Transverse colon (tissue), 4 donors: ENCODE data around the gene RTTN. TPM values are rescaled to one million over a fixed set of nuclear protein-coding genes. Genes with fewer than 3 reads are reported as not detected.
"Not testable (repeated sequence)": the region's sequence is repeated elsewhere in the genome, so short reads cannot be mapped to it uniquely, and the experiment has no call there.

Experiments
- DNase-seq: peaks from one replicate; pipeline ENCODE4 v3.0.0-alpha.2; 2019
- H3K27ac ChIP-seq, 4 donors: fragments of 200-600 bp; sonication (generic); 2 replicates each; pipeline ENCODE4 v1.5.1; 2016 to 2018; ENCODE audit warnings: inconsistent platforms in 4 of 4
- H3K27me3 ChIP-seq: fragments of 200-600 bp; sonication (generic); 2 replicates; pipeline ENCODE4 v1.5.1; 2017; ENCODE audit warnings: inconsistent platforms
- H3K36me3 ChIP-seq, 4 donors: fragments of 200-600 bp; sonication (generic); 2 replicates each; pipeline ENCODE4 v1.5.1; 2017 to 2019; ENCODE audit warnings: inconsistent platforms in 4 of 4
- H3K4me1 ChIP-seq, 4 donors: fragments of 200-600 bp; sonication (generic); 2 replicates each; pipeline ENCODE4 v1.5.1; 2017 to 2020; ENCODE audit warnings: inconsistent platforms in 4 of 4
- H3K4me3 ChIP-seq, 4 donors: fragments of 200-600 bp; sonication (generic); 1 replicate in 1 of 4; 2 replicates in 3 of 4; pipeline versions ENCODE4 v1.5.1 to v1.6.1; 2017 to 2019; ENCODE audit warnings: inconsistent platforms in 4 of 4
- H3K9me3 ChIP-seq, 2 donors: fragments of 200-600 bp; sonication (generic); 2 replicates each; pipeline ENCODE4 v1.5.1; 2017 to 2019; ENCODE audit warnings: inconsistent platforms in 2 of 2
- EP300 ChIP-seq: sonication (generic); formaldehyde crosslinking; IDR thresholded peaks from one replicate; pipeline ENCODE4 v1.6.1; 2017; ENCODE audit warnings: antibody characterized with exemption, low read depth
- POLR2A ChIP-seq: fragments of 450-650 bp; IDR thresholded peaks from one replicate; pipeline ENCODE4 v1.6.1; 2016; ENCODE audit warnings: antibody characterized with exemption, mild to moderate bottlenecking, moderate library complexity
- POLR2AphosphoS5 ChIP-seq, 3 donors: sonication (generic); formaldehyde crosslinking; IDR thresholded peaks; one replicate each; pipeline ENCODE4 v1.6.1; 2016; ENCODE audit warnings: antibody characterized with exemption in 3 of 3
- WGBS, 2 donors: methylation state at CpG; one replicate each; pipeline ENCODE4 v1.1.5; 2018; ENCODE audit warnings: low coverage in 1 of 2; 5-methylcytosine and 5-hydroxymethylcytosine counted together
- in situ Hi-C, 4 donors: fragments of 200-750 bp; cut with MboI; loops; one replicate each; pipeline versions ENCODE4 v1.15.0 to v1.15.1; 2017; ENCODE audit warnings: low sequenced_read_pairs in 3 of 4, low pct_ligation_motif_present in 1 of 4, low pct_unique_long_range_greater_than_20kb in 1 of 4
- intact Hi-C: fragments of 100-400 bp; cut with DNase I; formaldehyde crosslinking; loops from one replicate; pipeline ENCODE4 v1.15.1; 2023; ENCODE audit warnings: low total_unique reads
- total RNA-seq, 4 donors: library from RNA; depleted of rRNA; stranded (reverse); fragments of >200 nt; gene quantifications; one replicate each; pipeline ENCODE4 v1.1.0, GENCODE V29; 2016
- TF ChIP-seq, protein P1 (sequence below), 5 experiments: fragments of 200-600 bp in 3 of 5; fragments of 450-650 bp in 2 of 5; sonication (generic) in 3 of 5; IDR thresholded peaks; 1 replicate in 2 of 5; 2 replicates in 3 of 5; pipeline ENCODE4 v1.5.1; 2016 to 2017; ENCODE audit warnings: antibody characterized with exemption in 5 of 5, inconsistent platforms in 3 of 5, mild to moderate bottlenecking in 2 of 5, moderate library complexity in 1 of 5

RTTN gene
- total RNA-seq, 4 donors from 2014 or later: 9.7 to 18.7 (median 13.1) TPM

DNA sequence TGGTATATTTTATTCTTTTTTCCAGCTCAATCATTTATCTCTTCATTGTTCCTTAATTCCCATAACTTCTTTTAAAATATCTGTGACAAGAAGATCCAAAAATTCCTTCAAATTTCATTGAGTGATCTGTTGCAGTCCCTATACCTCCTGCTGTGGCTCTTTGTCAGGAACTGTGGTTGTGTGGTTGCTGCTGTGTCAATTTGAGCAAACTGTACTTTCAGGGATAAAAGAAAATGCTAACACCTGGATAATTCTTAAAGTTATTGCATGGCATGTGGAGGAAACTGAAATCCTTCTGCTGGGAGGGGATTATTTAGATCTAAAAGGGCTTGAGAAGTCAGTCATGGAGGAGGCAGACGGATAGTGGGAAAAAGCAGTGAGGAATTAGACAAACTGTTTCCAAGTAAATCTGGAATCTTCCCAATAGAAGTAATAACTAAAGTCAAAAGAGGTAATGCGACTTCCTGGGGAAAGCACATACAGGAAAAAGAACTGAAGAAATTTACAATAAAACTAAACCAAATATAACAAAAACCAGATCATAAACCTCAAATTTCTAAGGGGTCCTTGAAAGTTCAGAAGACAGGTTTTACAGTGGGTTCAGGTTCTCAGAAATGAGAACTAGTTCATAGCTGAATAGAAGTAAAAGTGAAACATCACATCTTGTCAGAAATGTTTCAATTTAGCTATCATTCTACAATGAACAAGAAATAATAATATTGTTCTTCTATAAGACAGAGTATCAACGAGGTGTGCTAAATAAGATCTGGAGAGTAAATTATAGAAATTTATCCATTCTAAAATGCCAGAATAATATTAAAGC is 224.3 kb downstream of the RTTN start:
- no peaks in the 10 kb centered on the region for H3K9me3 ChIP-seq
- no peak overlapping the region for H3K27ac ChIP-seq
- TF ChIP-seq, protein P1, sequence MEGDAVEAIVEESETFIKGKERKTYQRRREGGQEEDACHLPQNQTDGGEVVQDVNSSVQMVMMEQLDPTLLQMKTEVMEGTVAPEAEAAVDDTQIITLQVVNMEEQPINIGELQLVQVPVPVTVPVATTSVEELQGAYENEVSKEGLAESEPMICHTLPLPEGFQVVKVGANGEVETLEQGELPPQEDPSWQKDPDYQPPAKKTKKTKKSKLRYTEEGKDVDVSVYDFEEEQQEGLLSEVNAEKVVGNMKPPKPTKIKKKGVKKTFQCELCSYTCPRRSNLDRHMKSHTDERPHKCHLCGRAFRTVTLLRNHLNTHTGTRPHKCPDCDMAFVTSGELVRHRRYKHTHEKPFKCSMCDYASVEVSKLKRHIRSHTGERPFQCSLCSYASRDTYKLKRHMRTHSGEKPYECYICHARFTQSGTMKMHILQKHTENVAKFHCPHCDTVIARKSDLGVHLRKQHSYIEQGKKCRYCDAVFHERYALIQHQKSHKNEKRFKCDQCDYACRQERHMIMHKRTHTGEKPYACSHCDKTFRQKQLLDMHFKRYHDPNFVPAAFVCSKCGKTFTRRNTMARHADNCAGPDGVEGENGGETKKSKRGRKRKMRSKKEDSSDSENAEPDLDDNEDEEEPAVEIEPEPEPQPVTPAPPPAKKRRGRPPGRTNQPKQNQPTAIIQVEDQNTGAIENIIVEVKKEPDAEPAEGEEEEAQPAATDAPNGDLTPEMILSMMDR (IDR thresholded peaks at IDR 0.05): no peak
- TF ChIP-seq POLR2A (no peak), POLR2AphosphoS5 (IDR thresholded peaks at IDR 0.05) (no peak)
- intact Hi-C loops: loop anchor here (10.0 kb wide), 1 partner anchor 64 kb away; no protein-coding TSS in a partner anchor
- H3K36me3 ChIP-seq: no peaks in the 10 kb centered on the region
- whole genome bisulfite sequencing, 2 donors: 60 to 67% methylated on average over 3 of the region's 3 CpGs
- no peaks in the 10 kb centered on the region for H3K27me3 ChIP-seq
- H3K4me1 ChIP-seq: no peaks in the 10 kb centered on the region
- in situ Hi-C loops: no loop called here
- H3K4me3 ChIP-seq: no peak overlapping the region
- DNase-seq: no peak

DNA sequence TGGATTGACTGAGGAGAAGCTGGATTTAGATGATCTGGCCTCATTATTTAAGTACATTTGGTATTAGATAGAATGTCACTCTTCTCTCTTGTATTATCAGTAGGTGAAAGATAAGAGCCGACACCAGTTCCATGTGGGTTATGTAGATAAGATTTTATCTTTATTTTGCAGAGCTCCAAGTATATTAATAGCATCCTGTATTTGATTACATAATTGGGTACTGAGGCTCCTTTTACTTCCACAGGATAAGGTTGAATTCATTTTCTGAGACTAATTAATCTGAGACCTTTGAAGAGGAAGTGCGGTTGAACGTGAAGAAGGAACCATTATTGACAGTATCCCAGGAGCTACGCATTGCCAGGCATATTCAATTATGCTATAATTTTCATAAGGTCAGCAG is 225.0 kb downstream of the RTTN start:
- no peak for DNase-seq
- in situ Hi-C loops (no loop called here), intact Hi-C loops (loop anchor here (10.0 kb wide), 1 partner anchor 64 kb away; no protein-coding TSS in a partner anchor)
- Histone ChIP-seq H3K4me3 (no peak overlapping the region), H3K9me3 (no peaks in the 10 kb centered on the region), H3K36me3 (no peaks in the 10 kb centered on the region), H3K4me1 (no peaks in the 10 kb centered on the region), H3K27me3 (no peaks in the 10 kb centered on the region), H3K27ac (no peak overlapping the region)
- TF ChIP-seq, protein P1 (IDR thresholded peaks at IDR 0.05): no peak
- no peak for TF ChIP-seq EP300
- TF ChIP-seq POLR2AphosphoS5 (IDR thresholded peaks at IDR 0.05): no peak
- no peak for TF ChIP-seq POLR2A
- WGBS, 2 donors: 72 to 73% methylated on average over 4 of the region's 4 CpGs

DNA sequence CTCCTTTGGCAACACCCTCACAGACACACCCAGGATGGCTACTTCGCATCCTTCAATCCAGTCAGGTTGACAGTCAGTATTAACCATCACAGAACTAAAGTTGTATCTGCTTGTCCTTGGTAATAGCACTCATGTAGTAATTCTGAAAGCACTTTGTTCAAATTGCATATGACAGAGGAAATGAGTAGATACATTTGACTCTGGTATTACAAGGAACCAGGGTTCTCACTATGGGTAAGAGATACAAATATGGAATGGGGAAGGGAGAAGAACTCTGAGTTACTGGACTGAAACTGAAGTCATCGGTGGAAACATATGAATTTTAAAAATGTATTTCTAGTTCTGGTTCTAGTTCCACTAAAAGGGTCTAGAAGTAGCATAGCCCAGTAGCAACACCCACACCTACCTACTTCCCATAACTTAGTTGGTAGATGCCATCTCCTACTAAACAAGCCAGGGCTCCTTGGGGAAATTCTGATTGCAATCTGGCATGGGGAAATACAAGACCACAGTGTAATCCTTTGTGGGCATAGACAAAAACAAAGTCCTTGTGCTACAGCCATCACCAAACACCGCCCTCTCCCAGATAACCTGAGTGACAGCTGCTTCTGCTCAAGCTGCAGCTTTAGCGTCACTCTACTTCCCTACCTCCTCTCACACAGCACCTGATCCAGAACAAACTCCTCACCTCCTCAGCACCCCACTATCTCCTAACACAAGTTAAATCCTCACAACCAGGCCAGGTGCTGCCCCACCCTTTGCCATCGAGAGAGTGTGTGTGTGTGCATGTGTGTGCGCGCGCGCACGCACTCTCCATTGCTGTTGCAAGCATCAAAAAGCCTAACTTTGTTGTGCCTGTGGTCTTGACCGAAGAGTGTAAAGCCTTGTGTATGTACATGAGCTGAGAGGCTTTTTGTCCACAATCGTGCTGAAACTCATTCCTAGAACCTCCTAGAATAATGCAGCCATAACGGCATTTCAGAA is 226.5 kb downstream of the RTTN start:
- H3K27ac ChIP-seq: no peak overlapping the region
- in situ Hi-C loops: no loop called here
- no peak for DNase-seq
- no peaks in the 10 kb centered on the region for H3K4me1 ChIP-seq
- WGBS, 2 donors: 54 to 84% methylated on average over 3 to 13 of the region's 13 CpGs
- no peaks in the 10 kb centered on the region for H3K27me3 ChIP-seq
- no peaks in the 10 kb centered on the region for H3K36me3 ChIP-seq
- no peaks in the 10 kb centered on the region for H3K9me3 ChIP-seq
- intact Hi-C loops: no loop called here
- H3K4me3 ChIP-seq: no peak overlapping the region
- TF ChIP-seq POLR2A: no peak
- TF ChIP-seq, protein P1 (IDR thresholded peaks at IDR 0.05): no peak
- no peak for TF ChIP-seq EP300
- TF ChIP-seq POLR2AphosphoS5 (IDR thresholded peaks at IDR 0.05): no peak

DNA sequence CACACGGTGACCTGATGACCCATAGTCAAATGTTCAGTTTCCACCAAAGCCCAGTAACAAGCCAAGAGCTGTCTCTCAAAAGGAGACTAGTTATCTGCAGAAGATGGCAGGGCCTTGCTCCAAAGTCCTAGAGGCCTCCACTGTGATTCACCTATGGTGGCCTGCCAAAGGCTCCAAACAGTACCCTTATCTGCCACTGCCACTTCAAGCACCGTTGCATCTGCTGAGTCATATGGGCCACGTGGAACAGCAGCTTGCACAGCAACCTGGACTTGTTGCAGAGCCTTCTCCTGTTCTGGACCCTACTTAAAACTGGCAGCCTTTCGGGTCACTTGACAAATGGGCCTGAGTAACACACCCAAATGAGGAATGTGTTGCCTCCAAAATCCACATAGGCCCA is 230.2 kb downstream of the RTTN start:
- in situ Hi-C loops, H3K4me3 ChIP-seq, intact Hi-C loops, H3K9me3 ChIP-seq, H3K27ac ChIP-seq, H3K36me3 ChIP-seq, H3K27me3 ChIP-seq, DNase-seq, H3K4me1 ChIP-seq: not testable (repeated sequence)
- WGBS, 2 donors: 100% methylated on average over 4 of the region's 4 CpGs; no CpG with 5 or more reads in 1 of the 2 donors
